PFSK-1 (cell line): ENCODE measurements around the gene CCNJL.

Experiments
- FOXP2 ChIP-seq: optimal IDR thresholded peaks from 2 replicates; pipeline ENCODE3; 2011; ENCODE audit warnings: borderline replicate concordance, control low read depth, inconsistent platforms; ENCODE audit not compliant: insufficient read depth; ENCODE audit errors: extremely low read length, extremely low read depth
- POLR2AphosphoS5 ChIP-seq: IDR thresholded peaks from 2 replicates; pipeline ENCODE4 v1.6.1; 2012; ENCODE audit warnings: low read depth, mild to moderate bottlenecking, control low read depth, low read length, moderate library complexity
- SIN3A ChIP-seq: IDR thresholded peaks from 2 replicates; pipeline ENCODE4 v1.6.1; 2012; ENCODE audit warnings: mild to moderate bottlenecking, low read length, moderate library complexity, borderline replicate concordance; ENCODE audit not compliant: insufficient read depth
- TAF1 ChIP-seq: IDR thresholded peaks from 2 replicates; pipeline ENCODE4 v1.6.1; 2012; ENCODE audit warnings: low read length, control low read depth, borderline replicate concordance; ENCODE audit not compliant: insufficient read depth
- TF ChIP-seq, protein P1 (sequence below), 2 experiments: IDR thresholded peaks; 2 replicates each; pipeline versions ENCODE4 v1.6.1 to v1.8.0; 2011 to 2012; ENCODE audit warnings: low read depth in 2 of 2, low read length in 2 of 2, control low read depth in 1 of 2, inconsistent platforms in 1 of 2, mild to moderate bottlenecking in 1 of 2, moderate library complexity in 1 of 2; ENCODE audit not compliant: insufficient read depth in 1 of 2

The CCNJL gene

DNA sequence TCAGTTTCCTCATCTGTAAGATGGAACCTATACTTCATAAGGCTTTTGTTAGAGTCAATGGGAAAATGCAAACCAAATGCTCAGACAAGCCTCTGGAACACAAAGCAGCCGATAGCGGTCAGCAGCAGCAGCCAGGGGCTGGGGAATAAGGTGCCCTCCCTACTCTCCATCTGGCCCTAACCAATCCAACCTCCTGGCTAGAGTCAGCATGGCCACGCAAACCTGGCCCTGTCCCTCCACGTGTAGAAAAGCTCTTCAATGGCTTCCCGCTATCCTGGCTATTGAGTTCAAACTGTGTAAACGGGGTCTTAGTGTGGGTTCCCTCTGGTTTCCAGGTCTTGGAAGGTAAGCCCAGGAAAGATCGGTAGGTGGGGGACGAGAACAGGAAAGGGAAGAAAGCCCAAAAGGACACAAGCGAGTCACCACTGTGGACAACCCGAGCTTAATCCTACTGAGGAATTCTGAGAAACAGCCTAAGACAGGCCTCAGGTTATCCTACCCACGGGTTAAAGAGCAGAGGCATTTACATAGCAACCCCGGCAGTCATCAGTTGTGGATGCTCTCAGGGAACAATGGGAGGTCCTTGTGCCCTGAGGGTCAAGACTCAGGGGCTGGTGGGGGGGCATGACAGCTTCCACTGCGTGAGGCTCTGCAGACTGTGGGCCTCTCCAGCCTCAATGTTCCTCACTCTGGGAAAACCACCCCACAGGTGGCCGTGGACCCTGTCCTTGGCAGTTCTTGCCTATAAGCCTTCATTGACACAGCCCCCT lies 52.2 kb downstream of the CCNJL start:
- TF ChIP-seq SIN3A (no peak), FOXP2 (no peak), TAF1 (no peak), POLR2AphosphoS5 (no peak)
- TF ChIP-seq, protein P1, sequence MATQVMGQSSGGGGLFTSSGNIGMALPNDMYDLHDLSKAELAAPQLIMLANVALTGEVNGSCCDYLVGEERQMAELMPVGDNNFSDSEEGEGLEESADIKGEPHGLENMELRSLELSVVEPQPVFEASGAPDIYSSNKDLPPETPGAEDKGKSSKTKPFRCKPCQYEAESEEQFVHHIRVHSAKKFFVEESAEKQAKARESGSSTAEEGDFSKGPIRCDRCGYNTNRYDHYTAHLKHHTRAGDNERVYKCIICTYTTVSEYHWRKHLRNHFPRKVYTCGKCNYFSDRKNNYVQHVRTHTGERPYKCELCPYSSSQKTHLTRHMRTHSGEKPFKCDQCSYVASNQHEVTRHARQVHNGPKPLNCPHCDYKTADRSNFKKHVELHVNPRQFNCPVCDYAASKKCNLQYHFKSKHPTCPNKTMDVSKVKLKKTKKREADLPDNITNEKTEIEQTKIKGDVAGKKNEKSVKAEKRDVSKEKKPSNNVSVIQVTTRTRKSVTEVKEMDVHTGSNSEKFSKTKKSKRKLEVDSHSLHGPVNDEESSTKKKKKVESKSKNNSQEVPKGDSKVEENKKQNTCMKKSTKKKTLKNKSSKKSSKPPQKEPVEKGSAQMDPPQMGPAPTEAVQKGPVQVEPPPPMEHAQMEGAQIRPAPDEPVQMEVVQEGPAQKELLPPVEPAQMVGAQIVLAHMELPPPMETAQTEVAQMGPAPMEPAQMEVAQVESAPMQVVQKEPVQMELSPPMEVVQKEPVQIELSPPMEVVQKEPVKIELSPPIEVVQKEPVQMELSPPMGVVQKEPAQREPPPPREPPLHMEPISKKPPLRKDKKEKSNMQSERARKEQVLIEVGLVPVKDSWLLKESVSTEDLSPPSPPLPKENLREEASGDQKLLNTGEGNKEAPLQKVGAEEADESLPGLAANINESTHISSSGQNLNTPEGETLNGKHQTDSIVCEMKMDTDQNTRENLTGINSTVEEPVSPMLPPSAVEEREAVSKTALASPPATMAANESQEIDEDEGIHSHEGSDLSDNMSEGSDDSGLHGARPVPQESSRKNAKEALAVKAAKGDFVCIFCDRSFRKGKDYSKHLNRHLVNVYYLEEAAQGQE (IDR thresholded peaks at IDR 0.05; ENCODE audit: insufficient read depth in 1 of 2, low read depth in 2 of 2, low read length in 2 of 2) = no peak

DNA sequence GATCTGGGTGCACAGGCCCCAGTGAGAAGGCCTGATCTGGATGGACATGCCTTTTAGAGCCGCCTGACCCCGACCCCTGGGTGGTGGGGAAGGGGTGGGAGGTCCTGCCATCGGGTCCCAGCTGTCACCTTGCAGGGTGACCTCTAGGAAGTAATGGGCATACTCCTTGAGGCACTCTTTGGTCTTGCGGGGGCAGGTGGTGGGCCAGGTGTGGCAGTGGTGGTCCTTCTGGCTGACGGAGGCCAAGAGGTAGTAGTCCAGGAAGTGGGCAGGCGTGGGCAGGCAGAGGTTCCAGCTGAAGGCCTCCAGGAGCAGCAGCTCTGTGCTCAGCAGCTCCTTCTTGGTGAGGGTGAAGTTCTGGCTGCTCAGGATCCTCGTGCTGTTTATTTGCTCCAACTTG lies 53.0 kb downstream of the CCNJL start:
- no peak for TF ChIP-seq SIN3A

DNA sequence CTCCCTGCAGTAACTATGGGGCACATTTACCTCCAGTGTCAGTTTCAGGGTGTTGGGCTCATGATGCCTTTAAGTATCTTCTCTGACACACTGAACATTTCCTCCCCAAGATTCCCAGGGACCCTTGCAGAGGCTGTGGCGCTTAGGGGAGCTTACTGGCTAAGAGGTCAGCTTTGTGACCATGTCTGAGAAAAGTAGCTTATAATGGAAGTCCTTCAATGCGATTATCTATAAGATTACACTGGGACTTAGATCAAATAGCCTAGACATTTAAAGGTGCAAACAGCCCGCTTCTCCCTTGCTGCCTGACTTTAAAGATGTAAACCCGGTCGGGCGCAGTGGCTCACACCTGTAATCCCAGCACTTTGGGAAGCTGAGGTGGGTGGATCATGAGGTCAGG lies 57.7 kb downstream of the CCNJL start:
- TF ChIP-seq SIN3A (no peak), POLR2AphosphoS5 (no peak), TAF1 (no peak), FOXP2 (no peak)
- TF ChIP-seq, protein P1 (IDR thresholded peaks at IDR 0.05; ENCODE audit: insufficient read depth in 1 of 2, low read depth in 2 of 2, low read length in 2 of 2) = no peak

DNA sequence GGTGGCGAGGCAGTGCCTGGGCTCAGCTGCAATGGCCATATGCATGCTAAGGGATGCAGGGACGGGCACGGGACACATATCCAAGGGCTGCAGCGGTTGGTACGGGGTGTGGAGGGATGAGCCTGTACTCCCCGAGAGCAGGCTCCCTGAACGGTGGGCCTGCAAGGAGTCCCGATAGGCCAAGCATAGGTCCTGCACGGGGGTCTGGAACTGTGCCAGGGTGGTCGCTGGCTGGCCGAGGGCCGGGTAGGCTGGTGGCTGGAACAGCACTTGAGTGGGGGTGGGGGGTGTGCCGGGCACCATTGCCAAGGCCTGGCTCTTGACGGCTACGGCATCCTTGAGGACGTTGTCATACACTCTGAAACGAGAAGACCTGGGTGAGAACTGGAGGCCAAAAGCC lies 58.9 kb downstream of the CCNJL start:
- TF ChIP-seq POLR2AphosphoS5 (no peak), FOXP2 (no peak), TAF1 (no peak), SIN3A (no peak)
- TF ChIP-seq, protein P1 (IDR thresholded peaks at IDR 0.05; ENCODE audit: insufficient read depth in 1 of 2, low read depth in 2 of 2, low read length in 2 of 2) = no peak

DNA sequence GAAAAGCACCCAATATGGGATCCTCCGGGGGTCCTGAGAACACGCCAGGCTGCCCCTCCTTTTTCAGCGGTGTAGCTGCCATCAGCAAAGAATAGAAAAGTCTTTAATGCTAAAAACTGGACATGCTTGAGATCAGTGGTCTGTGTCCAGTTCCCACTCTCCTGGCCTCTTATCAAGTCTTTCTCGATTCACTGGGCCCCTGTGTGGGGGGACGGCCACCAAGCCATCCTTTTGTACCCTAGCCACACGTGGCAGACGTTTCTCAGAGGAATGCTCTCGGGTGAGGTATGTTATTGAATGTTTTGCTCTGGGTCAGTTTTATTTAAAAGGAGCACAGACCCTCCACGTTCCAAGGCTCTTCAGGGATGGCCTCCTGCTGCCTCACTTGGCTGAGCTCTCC lies 59.4 kb downstream of the CCNJL start:
- TF ChIP-seq SIN3A (no peak), TAF1 (no peak), FOXP2 (no peak), POLR2AphosphoS5 (no peak)
- TF ChIP-seq, protein P1 (IDR thresholded peaks at IDR 0.05; ENCODE audit: insufficient read depth in 1 of 2, low read depth in 2 of 2, low read length in 2 of 2) = no peak
